Epithelial cell of umbilical artery (primary cell): Measurements from ENCODE around the gene UROS. TPM values are rescaled to one million over a fixed set of nuclear protein-coding genes. Genes with fewer than 3 reads are reported as not detected.

Source experiments
- total RNA-seq: library from RNA; depleted of rRNA; stranded (reverse); fragments of >200 nt; gene quantifications from 2 replicates; pipeline ENCODE4 v1.2.3, GENCODE V29; 2014

UROS gene
- total RNA-seq: 56.2 and 56.8 TPM in 2 replicates

GRCh38 chr10:125822878-125823662 is at the start of gene UROS, which contains the start of gene BCCIP:
Gene UROS (minus strand): TSS chr10:125823258. CDS start chr10:125816499, 6,759 bp downstream.
Gene BCCIP (plus strand): TSS chr10:125823546. CDS start chr10:125823558, 12 bp downstream.

DNA sequence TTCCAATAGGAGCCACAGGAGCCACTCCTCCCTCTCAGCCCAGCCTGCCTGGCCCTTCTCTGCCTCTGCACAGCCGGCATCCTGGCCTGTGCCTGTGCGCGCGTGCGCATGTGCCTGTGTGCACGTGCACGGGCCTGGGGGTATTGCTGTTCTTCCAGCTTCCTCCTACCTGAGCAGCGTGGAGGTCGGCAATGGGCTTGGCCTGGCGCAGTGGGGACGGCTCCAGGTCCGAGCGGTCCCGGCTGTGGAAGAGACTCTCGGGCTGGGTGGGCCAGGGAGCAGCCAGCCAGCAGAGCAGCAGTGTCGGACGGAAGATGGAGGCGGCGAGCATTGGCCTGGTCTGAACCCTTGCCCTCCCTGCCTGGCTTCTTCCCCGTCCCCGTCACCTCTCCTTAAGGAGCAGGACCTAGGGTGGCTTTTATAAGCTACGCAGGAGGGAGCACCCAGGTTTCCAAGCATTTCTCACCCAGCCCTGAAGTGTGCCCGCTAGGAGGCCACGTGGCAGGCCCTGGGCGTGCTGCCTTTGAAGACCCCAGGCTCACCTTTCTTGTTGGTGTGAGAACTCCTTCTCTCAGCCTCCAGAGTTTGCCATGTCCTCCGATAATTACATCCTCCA is 47.5 kb downstream of the UROS start, which contains the start of gene MMP21:
TSS of gene MMP21 (minus strand) at position 331 of the 616 bp plus-strand sequence. CDS start at position 331, 0 bp downstream.

Other genes with a start within 250 kb of the UROS start
- gene TEX36, start 140.1 kb downstream of the UROS start, total RNA-seq: not detected in 2 replicates
- 13.6 and 21.7 TPM in 2 replicates for gene EDRF1, start 103.5 kb downstream of the UROS start, total RNA-seq
- under 0.01 TPM in 1 of 2 replicates, not detected in the other for gene MMP21, start 47.4 kb downstream of the UROS start, total RNA-seq
- gene BCCIP, start 288 bp upstream of the UROS start, total RNA-seq: 69.5 and 98.6 TPM in 2 replicates
- gene DHX32, start 58.0 kb upstream of the UROS start, total RNA-seq: 43.9 and 44.1 TPM in 2 replicates
- 1.1 and 1.6 TPM in 2 replicates for gene FANK1, start 73.3 kb upstream of the UROS start, total RNA-seq